NCI-H2171 (cell line): ENCODE measurements around the gene NBEAL2.
A peak's percentile ranks its signal among the peaks of the same experiment; 100 is the strongest.

Experiments used
- DNase-seq: peaks from one replicate; lab custom pipeline; 2025; lab: John Stamatoyannopoulos, UW

The NBEAL2 gene

DNA sequence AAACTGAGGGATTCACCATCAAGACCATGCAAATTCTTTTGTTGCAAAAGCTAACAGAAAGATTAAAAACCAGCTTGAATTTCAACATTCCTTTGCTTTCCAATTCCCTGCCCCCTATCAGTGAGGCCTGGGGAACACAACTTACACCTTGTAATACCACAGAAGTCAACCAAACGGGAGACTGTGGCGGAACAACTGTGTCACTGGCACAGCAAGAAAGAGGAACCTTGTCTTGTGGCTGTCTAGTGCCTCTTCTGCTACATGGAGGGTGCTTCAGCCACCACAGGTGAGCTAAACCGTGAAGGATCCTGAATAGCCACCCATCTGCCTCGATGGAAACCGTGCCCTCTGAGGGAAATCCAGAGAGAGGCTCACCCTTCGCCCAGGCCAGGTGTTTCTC is 14.3 kb upstream of the NBEAL2 start:
- DNase-seq, result no peak

DNA sequence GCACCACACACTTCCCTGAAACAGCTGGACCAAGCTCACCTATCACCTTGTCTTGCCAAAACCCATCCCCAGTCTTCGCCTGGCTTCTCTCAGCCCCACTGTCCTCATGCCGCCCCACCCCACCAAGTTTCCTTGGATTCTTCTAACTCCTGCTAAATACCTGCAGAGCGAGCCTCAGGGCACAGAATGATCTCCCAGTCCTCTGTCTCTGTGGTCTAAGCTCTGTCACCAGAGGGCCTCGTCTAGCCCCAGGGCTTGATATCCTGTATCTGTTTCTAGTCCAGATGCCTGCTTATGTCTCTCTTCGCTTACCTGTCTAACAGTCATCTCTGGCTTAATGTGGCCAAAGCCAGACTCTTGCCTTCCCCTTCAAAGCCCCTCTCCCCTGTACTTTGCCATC is 12.7 kb upstream of the NBEAL2 start:
- DNase-seq, result no peak

DNA sequence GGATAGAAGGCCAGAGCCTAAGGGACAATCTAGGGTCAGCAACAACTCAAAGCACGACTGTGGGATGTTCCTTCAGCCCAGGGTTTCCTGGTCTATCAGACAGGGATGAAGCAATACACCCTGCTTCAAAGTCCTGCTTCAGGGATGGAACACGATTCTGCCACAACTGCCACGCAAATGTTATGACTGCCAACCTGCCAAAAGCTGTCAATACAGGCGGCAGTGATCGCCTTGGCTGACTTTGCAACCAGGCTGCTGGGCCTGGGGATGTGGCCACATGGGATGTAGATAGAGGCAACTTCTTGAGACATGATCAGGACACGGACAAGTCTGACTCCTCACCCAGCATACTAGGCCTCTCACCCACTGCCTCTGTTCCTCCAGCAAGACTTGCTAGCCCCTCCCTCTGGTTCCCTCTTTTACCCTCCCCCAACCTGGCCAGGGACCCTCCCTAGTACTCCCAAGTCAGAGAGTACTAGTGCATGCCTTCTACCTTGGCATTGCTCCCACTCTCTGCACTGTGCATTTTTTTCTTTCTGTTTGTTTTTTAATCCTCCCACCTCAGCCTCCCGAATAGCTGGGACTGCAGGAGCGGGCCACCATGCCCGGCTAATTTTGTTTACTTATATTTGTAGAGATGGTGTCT is 10.6 kb upstream of the NBEAL2 start:
- no peak for DNase-seq

DNA sequence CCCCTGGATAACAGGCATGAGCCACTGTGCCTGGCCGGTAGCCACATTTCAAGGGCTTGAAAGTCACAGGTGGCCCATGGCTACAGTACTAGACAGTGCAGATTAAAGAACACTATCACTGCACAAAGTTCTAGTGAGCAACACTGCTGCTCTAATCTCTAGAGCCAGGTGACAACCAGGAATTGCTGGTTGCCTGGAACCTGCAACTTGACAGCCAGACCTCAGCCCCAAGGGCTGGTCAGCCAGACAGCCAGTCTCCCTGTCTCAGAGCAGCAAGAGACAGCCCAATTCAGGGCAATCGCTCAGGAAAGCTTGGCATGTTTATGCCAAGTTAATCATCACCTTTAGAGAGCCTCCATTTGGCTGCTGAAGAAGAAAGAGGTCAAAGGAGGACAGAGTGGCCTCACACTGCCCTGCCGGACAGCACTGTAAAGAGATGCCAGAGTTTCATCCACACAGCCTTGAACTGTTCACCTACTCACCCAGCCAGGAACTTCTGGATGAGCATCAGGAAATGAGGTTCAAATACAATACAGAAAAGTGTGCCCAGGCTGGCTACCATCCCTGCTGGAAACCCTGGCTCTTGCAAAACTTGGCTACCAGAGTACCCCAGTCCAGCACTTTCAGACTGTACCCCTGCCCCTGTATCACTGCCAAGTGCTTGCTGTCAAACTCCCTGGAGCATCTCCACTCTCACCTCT is 8.9 kb upstream of the NBEAL2 start:
- no peak for DNase-seq

DNA sequence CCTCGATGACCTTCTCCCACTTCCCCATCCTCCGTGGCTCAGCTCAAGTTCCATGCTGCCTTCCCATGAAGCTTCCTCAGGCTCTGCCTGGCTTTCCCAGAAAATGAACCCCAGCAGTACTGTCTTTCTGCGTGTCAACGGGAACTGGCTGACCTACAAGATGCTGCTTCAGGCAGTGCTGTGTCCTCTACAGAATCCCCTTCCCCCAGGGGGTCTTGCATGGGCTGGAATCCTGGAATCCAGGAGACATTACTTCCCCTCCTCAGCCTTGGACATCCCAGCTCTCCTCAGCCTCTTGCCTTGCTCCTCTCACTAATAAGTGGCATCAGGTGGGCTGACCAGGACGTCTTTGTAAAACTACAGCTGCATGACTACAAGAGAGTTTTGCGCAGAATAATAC is 8.3 kb upstream of the NBEAL2 start:
- DNase-seq, result no peak

DNA sequence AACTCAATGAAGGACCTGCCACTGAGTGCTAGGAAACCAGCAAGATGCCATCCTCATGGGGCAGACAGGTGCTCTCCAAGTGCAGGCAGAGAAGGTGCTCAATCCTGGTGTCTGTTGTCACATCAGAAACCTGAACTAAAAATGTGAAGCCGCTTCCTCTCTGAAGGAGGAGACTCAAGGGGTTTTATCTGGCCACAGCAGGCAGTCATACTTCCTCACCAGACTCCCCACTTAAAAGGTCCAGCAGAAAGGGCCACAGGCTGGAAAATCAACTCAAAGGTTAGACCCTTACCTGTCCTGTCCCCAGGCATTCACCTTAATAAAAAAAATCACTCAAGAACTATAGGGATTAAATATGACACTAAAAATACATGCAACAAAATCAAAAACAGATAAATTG is 7.7 kb upstream of the NBEAL2 start:
- no peak for DNase-seq

DNA sequence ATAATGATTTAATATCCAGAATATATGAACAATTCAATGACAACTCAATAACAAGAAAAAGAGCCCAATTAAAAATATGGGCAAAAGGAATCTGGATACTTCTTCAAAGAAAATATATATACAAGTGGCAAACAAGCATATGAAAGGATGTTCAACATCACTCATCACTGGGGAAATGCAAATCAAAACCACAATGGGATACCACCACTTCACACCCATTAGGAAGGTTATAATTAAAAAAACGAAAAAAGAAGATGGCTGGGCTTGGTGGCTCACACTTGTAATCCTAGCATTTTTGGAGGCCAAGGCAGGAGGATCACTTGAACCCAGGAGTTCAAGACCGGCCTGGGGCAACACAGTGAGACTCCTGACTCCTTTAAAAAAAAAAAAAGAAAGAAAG is 7.1 kb upstream of the NBEAL2 start:
- no peak for DNase-seq

DNA sequence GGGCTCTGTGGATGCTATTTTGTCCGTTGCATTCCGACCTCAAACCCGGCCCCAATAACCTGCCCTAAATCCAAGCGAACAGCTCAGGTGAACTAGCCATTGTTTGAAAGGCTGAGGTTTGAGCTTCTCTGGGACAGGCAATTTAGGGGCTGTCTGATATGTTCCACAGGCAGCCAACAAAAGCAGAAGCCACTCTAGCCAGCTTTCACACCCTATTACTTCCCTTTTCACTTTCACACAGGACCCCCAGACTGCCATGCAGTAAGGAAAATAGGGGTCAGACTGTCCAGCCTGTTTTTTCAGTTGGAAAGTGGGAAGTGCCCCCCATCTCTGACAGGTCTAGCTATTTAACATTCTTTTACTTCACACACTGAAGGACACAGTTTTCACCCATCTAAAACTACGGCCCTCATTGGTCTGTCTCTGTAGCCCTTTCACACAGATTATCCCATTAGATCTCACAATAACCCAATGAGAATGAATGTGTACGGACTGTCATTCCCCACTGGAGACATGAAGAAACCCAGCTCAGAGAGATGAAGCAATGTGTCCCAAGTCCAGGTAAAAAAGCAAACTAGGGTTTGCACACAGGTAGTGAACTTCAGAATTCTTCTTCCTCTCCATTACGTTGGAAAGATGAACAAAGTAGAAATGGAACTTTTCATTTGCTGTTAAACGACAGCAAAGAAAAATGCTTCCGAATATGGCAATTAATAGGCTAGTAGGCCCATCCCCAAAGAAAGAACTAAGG is 4.9 kb upstream of the NBEAL2 start:
- no peak for DNase-seq

DNA sequence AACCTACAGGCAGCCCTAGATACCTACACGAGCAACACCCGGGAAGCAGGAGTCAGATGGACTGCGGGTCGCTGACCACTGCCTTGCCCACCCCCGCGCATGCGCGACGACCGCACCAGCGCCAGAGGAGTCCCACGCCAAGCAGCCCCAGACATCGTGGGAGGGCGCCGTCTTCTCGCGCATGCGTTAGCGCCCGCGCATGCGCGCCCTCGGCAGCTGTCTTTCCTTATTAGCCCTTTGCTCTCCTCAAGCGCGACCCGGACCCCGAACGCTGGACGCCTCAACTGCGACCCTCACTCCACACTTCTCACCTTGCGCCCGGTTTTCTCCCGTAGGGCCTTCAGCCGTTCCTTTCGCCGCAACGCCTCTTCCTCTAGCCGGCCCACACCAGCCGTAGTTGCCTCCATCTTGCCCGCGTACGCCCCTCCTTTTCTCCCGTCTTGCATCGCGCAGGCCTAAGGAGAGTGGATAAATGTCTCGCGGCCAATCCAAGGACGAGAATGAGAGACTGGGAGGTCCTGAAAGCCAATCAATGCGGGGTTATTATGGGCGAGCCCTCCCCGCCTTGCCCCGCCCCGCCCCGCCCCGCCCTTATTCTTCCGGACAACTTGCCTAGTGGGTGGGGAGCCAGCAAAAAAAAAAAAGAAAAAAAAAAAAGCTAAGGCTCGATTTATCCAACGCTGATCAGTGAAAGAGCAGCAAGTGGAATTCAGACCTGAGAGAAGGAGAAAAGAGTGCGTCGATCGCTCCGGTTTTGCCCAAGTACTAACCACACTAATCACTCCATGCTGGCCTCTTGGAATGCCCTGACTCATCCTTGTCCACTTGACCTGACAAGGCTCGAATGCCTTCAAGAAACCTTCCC is 2.9 kb upstream of the NBEAL2 start, which contains the start of gene CCDC12:
Gene CCDC12, minus strand, starts transcription at position 420 of the 865 bp plus-strand sequence. Its CDS starts 13 bp downstream, at position 407.
- DNase-seq, result peak; percentile 80

DNA sequence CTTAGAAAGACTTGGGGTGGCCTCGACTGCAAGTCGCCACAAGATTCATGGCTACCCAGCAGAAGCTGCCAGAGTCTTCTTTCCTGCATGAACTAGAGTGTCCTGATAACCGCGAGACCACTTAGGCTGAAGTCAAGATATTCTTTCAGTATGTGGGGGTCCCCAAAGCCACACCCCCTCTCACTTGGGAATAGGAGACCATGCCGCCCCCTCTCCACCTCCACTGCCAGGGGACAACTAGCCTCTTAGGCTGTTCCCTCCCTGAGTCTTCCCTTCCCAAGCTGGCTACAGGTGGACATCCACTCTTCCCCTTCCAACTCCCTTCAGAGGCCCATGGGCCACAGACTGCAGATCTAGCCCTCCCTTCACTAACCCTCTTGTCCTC is 1.7 kb upstream of the NBEAL2 start:
- no peak for DNase-seq

DNA sequence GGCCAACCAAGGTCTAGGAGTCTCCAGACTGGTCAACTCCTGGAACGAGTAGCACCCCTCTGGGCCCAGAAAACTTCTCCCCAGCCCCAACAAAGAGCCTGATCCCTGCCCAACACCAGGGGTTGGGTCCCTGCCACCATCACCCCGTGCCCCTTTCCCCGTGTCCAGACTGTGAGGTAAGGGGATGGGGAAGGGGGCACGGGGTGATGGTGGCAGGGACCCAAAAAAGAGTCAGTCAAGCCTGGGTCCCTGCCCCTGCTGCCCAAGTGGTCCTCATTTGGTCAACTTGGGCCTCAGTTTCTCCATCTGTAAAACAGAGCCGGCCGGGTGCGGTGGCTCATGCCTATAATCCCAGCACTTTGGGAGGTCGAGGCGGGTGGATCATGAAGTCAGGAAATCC is 1.1 kb upstream of the NBEAL2 start:
- no peak for DNase-seq

DNA sequence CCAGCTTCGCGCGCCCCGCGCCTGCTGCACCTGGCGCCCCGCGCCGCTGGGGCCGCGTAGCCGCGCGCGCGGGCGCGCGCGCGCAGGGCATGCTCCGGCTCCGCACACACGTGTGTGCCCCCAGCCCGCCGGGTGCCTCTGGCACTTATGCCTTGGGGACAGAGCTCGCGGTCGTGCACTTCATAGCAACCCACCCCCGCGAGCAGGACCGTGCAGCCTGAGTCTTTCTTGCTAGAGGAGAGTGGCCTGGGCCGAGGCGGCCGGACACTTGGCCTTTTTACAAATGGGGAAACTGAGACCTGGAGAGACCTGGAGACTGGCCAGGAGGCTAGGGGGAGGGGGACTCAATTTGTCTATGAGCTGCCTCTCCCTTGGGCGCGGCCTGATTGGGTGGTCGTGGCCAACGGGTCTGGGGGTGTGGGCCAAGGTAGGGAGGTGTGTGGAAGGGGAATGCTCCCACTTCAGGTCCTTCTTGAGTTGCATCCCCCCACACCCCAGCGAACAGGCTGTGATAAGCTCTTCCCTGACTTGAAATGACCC is 562 bp downstream of the NBEAL2 start:
- no peak for DNase-seq

DNA sequence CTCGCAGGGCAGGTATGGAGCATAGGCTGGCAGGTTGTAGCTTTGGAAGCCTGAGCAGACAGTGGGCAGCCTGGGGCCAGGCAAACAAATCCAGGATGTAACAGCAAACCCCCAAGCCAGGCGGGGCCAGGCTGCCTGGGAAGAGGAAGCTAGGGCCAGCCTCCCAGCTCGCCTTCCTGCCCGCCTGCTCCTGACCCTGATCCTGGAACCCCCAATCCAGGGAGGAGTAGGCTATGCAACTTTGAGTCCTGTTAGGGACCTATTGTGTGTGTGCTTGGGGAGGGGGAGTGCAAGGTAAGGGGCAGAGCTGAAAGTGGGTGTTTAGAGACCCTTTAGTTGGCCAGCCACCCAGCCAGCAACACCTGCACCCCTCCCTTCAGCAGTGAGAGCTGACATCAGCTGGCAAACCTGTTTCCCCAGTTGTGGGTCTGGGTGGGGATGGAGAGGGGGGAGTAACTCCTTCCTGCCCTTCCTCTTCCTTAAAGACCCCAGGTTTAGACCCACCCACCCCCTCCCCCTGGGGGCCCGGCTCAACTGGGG is 2.5 kb downstream of the NBEAL2 start:
- no peak for DNase-seq

DNA sequence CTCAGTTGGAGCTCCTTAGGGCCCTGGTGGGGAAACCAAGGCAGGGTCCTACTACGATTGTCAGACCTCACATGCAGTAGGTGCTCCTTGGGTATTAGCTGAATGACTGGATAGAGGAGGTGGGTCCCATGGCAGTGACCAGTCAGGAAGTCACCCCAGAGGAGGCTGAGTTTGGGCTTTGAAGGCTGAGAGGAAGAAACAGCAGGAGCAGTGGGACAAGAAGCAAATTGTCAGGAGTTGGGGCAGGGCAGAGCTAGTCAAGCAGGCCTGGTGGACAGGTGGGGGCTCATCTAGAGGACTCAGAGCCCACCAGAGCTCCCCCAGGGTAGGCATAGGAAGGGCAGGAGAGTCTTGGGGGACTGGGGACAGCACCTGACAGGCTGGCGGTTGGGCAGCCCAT is 3.1 kb downstream of the NBEAL2 start:
- no peak for DNase-seq

DNA sequence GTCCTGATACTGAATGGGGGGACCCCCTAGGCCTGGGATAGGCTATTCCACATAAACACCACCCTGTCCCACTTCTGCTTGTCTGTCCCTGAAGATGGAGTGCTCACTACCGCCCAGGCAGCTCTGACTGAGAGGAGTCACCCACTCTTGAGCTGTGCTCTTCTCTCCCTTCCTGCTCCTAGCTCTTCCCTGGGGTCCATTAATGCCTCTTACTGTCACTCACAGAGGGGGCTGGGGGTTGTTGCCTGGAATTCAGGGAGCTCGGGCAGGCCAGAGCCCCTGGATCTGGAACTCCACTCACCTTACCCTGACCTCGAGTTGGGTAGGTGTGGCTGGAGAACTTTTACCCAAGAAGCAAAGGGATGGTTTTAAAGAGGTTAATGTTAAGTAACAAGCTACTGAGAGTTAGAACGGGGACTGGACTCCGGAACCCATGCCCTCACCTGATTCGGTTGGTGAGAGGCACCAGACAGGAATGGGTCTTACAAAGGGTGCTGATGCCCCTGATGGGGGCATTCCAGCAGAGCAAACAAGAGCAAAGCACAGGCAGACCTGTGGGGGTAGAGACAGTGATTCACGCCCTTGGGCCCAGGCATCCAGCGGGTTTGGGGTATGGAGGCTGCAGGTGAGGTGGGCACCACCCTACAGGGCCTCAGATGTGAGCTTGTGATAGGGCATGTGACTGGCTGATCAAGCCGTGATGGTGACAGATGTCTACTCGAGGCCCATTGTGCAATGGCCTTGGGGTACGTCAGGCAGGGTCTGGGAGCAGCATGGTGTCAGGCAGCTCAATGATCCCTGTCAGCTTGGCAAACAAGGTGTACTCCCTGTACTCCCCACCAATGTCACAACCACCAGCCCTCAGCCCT is 5.4 kb downstream of the NBEAL2 start:
- no peak for DNase-seq

DNA sequence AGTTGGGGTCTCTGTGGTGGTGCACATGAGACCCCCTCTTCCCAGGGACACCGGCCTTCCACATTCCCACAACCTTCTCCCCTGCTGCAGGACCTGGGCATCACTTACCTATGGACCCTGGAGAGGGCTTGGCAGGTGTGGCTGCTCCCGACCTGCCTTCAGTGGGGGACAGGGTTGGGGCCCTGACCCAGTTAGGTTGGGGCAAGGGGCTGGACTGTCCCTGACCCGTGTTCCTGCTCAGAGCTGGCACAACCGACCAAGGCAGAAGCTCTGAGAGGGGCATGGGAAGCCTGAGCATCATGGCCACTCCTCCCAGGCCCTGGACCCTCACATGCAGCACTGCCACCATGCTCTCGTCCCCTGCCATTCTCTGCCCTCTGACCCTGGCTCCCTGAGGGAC is 6.1 kb downstream of the NBEAL2 start:
- DNase-seq, result no peak

DNA sequence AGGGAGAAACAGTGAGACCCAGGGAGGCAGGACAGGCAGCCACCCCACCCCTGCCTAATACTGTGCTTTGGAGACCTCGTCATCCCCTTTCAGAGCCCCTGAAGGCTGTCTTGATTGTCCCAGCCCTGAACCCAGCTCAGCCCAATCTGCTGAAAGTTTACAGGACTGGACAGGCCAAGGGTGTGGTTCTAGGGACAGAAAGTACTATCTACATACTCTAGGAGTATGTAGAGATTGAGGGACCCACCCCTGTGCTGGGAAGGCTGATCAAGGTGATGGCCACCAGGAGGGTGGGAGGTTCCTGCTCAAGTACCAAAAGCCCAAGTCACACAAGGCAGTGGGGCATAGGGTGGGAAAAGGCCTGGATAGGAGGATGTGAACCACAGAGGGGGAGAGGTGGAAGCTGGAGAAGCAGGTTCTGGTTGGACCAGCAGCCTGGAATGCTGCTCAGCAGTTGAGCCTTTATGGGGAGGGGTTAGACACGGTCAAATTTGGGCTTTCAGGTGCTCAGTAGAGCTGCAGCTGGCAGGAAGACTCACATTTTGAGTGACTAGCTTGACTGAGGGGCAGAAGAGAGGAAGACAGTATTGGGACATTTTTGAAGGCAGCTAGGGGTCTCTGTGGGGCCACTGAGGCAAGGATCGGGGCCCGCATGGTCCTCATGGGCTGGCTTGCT is 6.7 kb downstream of the NBEAL2 start:
- no peak for DNase-seq

DNA sequence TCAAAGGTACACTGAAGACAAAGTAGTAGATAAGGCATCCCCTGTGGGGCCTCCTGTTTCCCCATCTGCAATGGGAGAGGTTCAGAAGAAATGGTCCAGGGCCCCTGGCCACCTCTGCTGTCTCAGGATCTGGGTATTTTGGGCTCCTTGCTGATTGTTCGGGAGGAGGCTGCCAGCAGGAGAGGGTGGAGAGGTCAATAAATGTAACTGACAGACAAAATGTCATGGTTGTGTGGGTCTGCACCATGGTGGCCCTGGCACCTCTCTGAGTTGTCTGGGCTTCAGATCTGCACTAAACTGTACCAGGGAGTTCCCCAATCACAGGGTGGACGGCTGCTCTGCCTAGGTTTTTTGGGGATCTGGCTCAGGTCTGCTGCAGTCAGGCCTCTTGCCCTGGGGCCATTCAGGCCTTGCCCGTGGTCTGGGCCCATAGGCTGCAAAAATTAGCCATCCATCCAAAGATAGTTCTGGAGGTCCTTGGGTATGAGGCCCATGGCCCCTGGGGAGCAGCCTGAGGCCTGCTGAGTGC is 7.4 kb downstream of the NBEAL2 start:
- DNase-seq, result no peak

DNA sequence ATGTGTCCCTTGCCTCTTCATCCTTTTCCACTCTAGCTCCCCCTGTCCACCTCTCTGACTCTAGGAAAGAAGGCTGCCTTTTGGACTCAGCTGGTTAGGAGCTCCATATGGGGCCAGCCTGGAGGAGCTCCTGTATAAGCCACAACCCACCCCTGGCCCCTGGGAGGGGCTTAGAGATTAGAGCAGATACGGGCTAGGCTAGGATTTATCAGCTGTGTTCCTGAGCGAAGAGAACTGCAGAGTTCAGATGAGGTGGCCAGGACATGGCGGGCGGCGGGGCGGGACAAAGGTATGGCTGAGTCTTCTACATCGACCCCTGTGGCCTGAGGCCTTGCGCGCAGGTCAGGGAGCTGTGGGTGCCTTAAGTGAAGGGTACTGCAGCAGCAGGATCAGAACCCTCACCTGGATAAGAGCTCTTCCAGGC is 7.9 kb downstream of the NBEAL2 start:
- no peak for DNase-seq
